Psoas muscle (tissue), 8 donors: ENCODE data around the gene WFDC11. TPM values are rescaled to one million over a fixed set of nuclear protein-coding genes. Genes with fewer than 3 reads are reported as not detected.
"Not testable (repeated sequence)": the region's sequence is repeated elsewhere in the genome, so short reads cannot be mapped to it uniquely, and the experiment has no call there.

ENCODE experiments used
- ATAC-seq, 4 donors: fragments of 200-7000 bp; cut with Tn5 transposase; one replicate each; pipeline ENCODE4 v1.9.1; 2020; ENCODE audit warnings: moderate library complexity in 3 of 4, mild to moderate bottlenecking in 2 of 4
- DNase-seq, 2 donors: peaks; one replicate each; pipeline ENCODE4 v3.0.0-alpha.2; 2020
- H3K27ac ChIP-seq: fragments of 200-600 bp; one replicate; pipeline ENCODE4 v1.8.0; 2022
- H3K27me3 ChIP-seq, 3 donors: fragments of 200-600 bp in 1 of 3; one replicate each; pipeline versions ENCODE4 v1.6.1 to v1.8.0; 2013 to 2022; ENCODE audit warnings: low read length in 2 of 3, mild to moderate bottlenecking in 2 of 3, moderate library complexity in 1 of 3; ENCODE audit not compliant: insufficient read depth in 3 of 3
- H3K36me3 ChIP-seq, 2 donors: fragments of 200-600 bp in 1 of 2; one replicate each; pipeline versions ENCODE4 v1.6.1 to v1.8.0; 2013 to 2022; ENCODE audit warnings: low read depth in 1 of 2, mild to moderate bottlenecking in 1 of 2, moderate library complexity in 1 of 2; ENCODE audit not compliant: insufficient read depth in 1 of 2
- H3K4me1 ChIP-seq: fragments of 200-600 bp; one replicate; pipeline ENCODE4 v1.8.0; 2022
- H3K4me3 ChIP-seq: fragments of 200-600 bp; one replicate; pipeline ENCODE4 v1.8.0; 2022; ENCODE audit warnings: mild to moderate bottlenecking
- H3K9me3 ChIP-seq: fragments of 200-600 bp; one replicate; pipeline ENCODE4 v1.8.0; 2022
- CTCF ChIP-seq: fragments of 200-600 bp; IDR thresholded peaks from one replicate; pipeline ENCODE4 v1.8.0; 2022; ENCODE audit warnings: antibody characterized with exemption
- WGBS, 3 donors: extraction: QIAGEN DNeasy Blood & Tissue Kit; methylation state at CpG; one replicate each; pipeline versions ENCODE4 v1.1.6 to v1.1.7; 2013; 5-methylcytosine and 5-hydroxymethylcytosine counted together
- intact Hi-C, 2 donors: fragments of 100-400 bp; cut with DNase I; formaldehyde crosslinking; loops; one replicate each; pipeline versions ENCODE4 v1.11.0 to v1.14.2; 2022
- long read RNA-seq, 2 donors: library from polyadenylated mRNA; unstranded; transcript quantifications; one replicate each; pipeline ENCODE4 v2.0.0, GENCODE V29; 2021
- polyA plus RNA-seq, 3 donors: library from polyadenylated mRNA; stranded (reverse); fragments of 200-250 nt; gene quantifications; one replicate each; pipeline ENCODE4 v1.2.3, GENCODE V29; 2013
- total RNA-seq, 4 donors: library from RNA; stranded (reverse); fragmentation: NEBNext Ultra II Directional in 2 of 4; extraction: Animal tissue kit (Norgen Biotek cat#: 25700) in 2 of 4; gene quantifications; one replicate each; pipeline versions ENCODE4 v1.2.1 to v1.2.4, GENCODE V29; 2021 to 2023
- donor health status: healthy with polysubstance abuse.
- donor health status: DM: no; HTN: no; CAD: no; lungs with moderate emphysema.
- donor health status: Bipolar disorder and iron deficiency.
- donor health status: healthy.
- donor health status: DM: yes; HTN: yes; CAD: no.
- donor health status: DM: no; HTN: no; CAD: no.
- donor health status: DM: no; HTN: no; CAD: no.
- donor health status: DM: yes; HTN: yes; CAD: no.

Gene WFDC11
- total RNA-seq (not detected), polyA plus RNA-seq (not detected)
- long read RNA-seq, donor 1 = 0 reads
- long read RNA-seq, donor 2 = 0 reads

- 71 to 88% (median 80%) methylated on average over 1 of the region's 1 CpG for WGBS, 3 donors
- no peak for TF ChIP-seq CTCF
- no peak within 1 kb of the TSS for H3K27ac ChIP-seq
- H3K36me3 ChIP-seq = no peaks in the 10 kb centered on the region
- no peaks in the 10 kb centered on the region for H3K4me1 ChIP-seq
- no peak for ATAC-seq
- no peaks in the 10 kb centered on the region for H3K27me3 ChIP-seq
- H3K9me3 ChIP-seq = no peaks in the 10 kb centered on the region
- intact Hi-C loops = no loop called here
- no peak within 1 kb of the TSS for H3K4me3 ChIP-seq
- no peak for DNase-seq
These were observed at the start of gene WFDC11 for GRCh38 chr20:45670139-45670538. Gene WFDC11 (minus strand): TSS chr20:45670239. CDS start chr20:45650600, 19,639 bp downstream.

DNA sequence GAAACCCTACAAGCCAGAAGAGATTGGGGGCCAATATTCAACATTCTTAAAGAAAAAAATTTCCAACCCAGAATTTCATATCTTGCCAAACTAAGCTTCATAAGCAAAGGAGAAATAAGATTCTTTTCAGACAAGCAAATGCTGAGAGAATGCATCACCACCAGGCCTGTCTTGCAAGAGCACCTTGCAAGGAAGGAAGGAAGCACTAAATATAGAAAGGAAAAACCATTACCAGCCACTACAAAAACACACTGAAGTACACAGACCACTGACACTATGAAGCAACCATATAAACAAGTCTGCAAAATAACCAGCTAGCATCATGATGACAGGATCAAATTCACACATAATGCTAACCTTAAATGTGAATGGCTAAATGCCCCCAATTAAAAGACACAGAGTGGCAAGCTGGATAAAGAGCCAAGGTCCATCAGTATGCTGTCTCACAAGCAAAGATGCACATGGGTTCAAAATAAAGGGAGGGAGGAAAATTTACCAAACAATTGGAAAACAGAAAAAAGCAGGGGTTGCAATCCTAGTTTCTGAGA lies 46.2 kb upstream of the WFDC11 start:
- H3K4me1 ChIP-seq, ATAC-seq, DNase-seq, H3K36me3 ChIP-seq, H3K4me3 ChIP-seq, H3K9me3 ChIP-seq, H3K27ac ChIP-seq, intact Hi-C loops, H3K27me3 ChIP-seq: not testable (repeated sequence)

- H3K4me3 ChIP-seq = no peak within 1 kb of the TSS
- H3K9me3 ChIP-seq = no peaks in the 10 kb centered on the region
- no peaks in the 10 kb centered on the region for H3K4me1 ChIP-seq
- H3K36me3 ChIP-seq = no peaks in the 10 kb centered on the region
- DNase-seq (no peak), ATAC-seq (no peak)
- no peaks in the 10 kb centered on the region for H3K27me3 ChIP-seq
- no peak for TF ChIP-seq CTCF
- WGBS, 3 donors = 44 to 55% (median 54%) methylated on average over 1 of the region's 1 CpG
- intact Hi-C loops = no loop called here
- no peak within 1 kb of the TSS for H3K27ac ChIP-seq
These were observed 35.1 kb upstream of the WFDC11 start, which contains the start of gene WFDC10B for GRCh38 chr20:45704969-45705637. Gene WFDC10B (minus strand): TSS chr20:45705019. CDS start chr20:45685992, 19,027 bp downstream.

- intact Hi-C loops = no loop called here
- no peak for TF ChIP-seq CTCF
- no peaks in the 10 kb centered on the region for H3K36me3 ChIP-seq
- no peaks in the 10 kb centered on the region for H3K4me1 ChIP-seq
- no peak within 1 kb of the TSS for H3K27ac ChIP-seq
- no peak for ATAC-seq
- DNase-seq = no peak
- H3K4me3 ChIP-seq = no peak within 1 kb of the TSS
- H3K27me3 ChIP-seq = no peaks in the 10 kb centered on the region
- H3K9me3 ChIP-seq = no peaks in the 10 kb centered on the region
- WGBS, 3 donors = 64 to 67% (median 65%) methylated on average over 4 of the region's 4 CpGs
These were observed 31.8 kb upstream of the WFDC11 start, which contains the start of gene WFDC13 for GRCh38 chr20:45701873-45702272. Gene WFDC13 (plus strand): TSS chr20:45702038. CDS start chr20:45702124, 86 bp downstream.

DNA sequence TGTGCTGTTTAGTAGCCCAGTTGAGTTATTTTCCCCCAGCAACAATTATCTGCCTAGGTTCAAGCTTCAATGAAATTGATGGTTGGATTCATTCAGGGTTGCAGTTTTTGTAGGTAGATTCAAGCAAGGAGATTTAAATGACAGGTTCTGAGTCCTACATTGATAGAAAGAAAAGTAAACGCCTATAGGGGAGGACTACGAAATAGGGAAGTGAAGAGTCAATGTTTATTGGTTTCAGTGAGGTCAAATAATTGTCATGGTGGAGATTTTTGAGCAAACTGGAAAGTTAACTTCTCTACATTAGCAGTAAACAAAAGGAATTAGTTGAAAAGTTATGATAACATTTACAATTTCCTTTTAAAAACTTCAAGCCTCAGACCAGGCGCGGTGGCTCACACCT lies 31.1 kb upstream of the WFDC11 start:
- ATAC-seq = no peak

More for the DNA sequence above, 31.1 kb upstream of the WFDC11 start:
- no peaks in the 10 kb centered on the region for H3K27me3 ChIP-seq
- intact Hi-C loops = no loop called here
- no peak for TF ChIP-seq CTCF
- 72 to 87% (median 78%) methylated on average over 4 of the region's 4 CpGs for WGBS, 3 donors
- H3K4me1 ChIP-seq = no peaks in the 10 kb centered on the region
- no peak overlapping the region for H3K27ac ChIP-seq
- H3K4me3 ChIP-seq = no peak overlapping the region
- no peaks in the 10 kb centered on the region for H3K9me3 ChIP-seq
- no peaks in the 10 kb centered on the region for H3K36me3 ChIP-seq
- DNase-seq = no peak
